ENCODE measurements around the gene PRELID2.
"Not testable (repeated sequence)": the region's sequence is repeated elsewhere in the genome, so short reads cannot be mapped to it uniquely, and the experiment has no call there.

Gene PRELID2

GRCh38 chr5:145838276-145838675, 3.1 kb upstream of the PRELID2 start:
- no peak for DNase-seq

- not testable (repeated sequence) for DNase-seq
Measured at GRCh38 chr5:145836241-145836640, 1.1 kb upstream of the PRELID2 start.

- DNase-seq = no peak
Measured at GRCh38 chr5:145835848-145836239, 702 bp upstream of the PRELID2 start.

- DNase-seq = no peak
Measured at GRCh38 chr5:145834554-145834916, 607 bp downstream of the PRELID2 start.

- DNase-seq = no peak
Measured at GRCh38 chr5:145833631-145834200, 1.4 kb downstream of the PRELID2 start.

- no peak for DNase-seq
Measured at GRCh38 chr5:145830594-145830993, 4.5 kb downstream of the PRELID2 start.

DNA sequence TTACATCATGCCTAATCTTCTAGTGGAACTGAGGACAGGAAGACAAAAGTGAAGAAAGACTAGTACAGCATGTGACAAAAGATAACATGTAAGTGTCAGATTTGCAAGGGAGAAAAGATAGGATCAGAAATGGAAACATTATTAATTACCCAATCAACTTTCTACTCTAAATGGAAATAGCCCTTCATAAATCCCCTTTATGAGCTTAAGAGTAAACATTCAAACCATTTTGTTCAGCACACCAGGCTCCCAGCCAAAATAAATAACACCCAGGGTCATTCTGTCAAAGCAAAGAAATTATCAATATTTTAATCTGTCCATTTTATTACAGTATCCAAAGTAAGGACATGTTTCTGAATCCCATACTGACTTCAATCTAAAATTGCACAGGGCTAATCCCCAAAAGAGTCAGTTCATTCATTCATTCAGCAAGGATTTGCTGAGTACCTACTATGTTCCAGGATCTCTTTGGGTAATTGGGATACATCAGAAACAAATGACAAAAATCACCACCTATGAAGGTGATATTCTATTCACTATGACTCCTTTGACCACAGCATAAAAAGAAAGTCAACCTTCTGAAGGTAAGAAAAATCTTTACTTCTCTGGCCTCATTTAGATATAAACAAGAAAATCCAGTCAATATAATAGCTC, 5.3 kb downstream of the PRELID2 start:
- peak; percentile 36 for DNase-seq

GRCh38 chr5:145826895-145827674, 8.1 kb downstream of the PRELID2 start:
- DNase-seq = no peak

GRCh38 chr5:145825751-145826180, 9.4 kb downstream of the PRELID2 start:
- peak; percentile 27 for DNase-seq

DNA sequence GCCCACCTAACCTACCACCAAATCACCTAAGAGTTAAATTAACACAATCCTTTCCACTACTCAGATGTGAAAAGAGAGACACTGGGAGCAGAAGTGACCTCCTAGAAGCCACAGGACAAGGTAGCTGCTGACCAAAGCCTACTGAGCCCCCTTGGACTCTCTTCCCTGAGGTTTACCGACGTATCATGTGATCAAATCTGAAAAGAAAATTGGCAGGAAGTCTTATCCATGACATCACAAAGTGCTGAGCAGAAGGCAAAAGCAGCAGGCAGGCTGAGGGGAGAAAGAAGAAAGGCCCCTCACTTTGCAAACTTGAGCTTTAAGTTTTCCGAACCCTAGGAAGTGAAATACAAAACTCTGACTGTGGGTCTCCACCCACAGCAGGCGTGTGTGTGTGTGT, 11.1 kb downstream of the PRELID2 start:
- no peak for DNase-seq

GRCh38 chr5:145818604-145819003, 16.5 kb downstream of the PRELID2 start:
- DNase-seq = no peak

DNA sequence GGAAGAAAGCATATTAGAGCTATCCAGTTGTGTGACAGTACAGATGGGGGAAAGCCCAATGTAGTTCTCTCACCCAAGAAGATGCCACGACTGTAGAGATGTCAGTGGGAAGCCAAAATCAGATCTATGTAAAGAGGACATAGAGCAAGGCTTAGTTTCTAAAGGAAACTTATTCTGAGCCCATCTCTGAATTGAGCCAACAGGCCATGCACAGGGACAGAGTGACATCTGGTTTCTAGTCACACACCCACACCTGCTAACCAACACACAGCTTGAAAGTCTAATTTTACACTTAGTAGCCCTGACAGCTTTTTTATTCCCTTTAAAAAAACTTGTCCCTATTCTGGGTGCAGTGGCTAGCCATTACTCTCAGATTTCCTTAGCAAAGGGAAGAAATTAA, 22.3 kb downstream of the PRELID2 start:
- DNase-seq = no peak

- DNase-seq = peak; percentile 97
Measured at GRCh38 chr5:145811834-145812625, 23.1 kb downstream of the PRELID2 start.

DNA sequence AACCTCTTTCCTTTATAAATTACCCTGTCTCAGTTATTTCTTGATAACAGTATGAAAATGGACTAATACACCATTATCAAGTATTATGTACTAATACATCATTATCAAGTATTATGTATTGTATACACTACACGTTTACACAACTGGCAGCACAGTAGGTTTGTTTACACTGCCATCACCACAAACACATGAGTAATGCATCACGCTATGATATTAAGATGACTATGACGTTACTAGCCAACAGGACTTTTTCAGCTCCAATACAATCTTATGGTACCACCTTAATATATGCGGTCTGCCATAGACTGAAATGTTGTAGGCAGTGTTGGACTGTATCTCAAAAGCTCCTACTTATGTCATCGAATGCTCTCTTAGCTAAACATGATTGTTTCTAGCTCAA, 28.2 kb downstream of the PRELID2 start:
- no peak for DNase-seq

GRCh38 chr5:145805819-145806218, 29.3 kb downstream of the PRELID2 start:
- no peak for DNase-seq

DNA sequence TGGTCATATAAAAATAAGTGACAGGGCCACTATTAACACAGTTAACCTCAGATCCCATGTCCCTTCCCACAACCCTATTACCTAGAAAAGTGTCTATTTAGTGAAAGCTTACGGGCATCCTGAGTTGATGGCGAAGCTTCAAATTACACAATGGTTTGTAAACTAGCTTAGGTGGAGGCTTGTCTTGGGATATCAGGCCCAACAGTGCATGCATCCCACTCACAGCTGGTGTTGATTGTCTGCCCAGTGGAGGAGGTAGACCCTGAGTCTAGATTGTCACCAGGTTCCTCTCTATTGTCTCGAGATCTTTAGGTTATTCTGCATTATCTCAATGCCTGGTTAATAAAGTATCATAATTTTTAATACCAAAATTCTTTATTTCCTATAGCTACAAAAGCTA, 30.4 kb downstream of the PRELID2 start:
- no peak for DNase-seq

GRCh38 chr5:145803112-145804004, 31.8 kb downstream of the PRELID2 start:
- no peak for DNase-seq

GRCh38 chr5:145801195-145801594, 33.9 kb downstream of the PRELID2 start:
- no peak for DNase-seq

- DNase-seq = no peak
Measured at GRCh38 chr5:145800181-145800580, 35.0 kb downstream of the PRELID2 start.

DNA sequence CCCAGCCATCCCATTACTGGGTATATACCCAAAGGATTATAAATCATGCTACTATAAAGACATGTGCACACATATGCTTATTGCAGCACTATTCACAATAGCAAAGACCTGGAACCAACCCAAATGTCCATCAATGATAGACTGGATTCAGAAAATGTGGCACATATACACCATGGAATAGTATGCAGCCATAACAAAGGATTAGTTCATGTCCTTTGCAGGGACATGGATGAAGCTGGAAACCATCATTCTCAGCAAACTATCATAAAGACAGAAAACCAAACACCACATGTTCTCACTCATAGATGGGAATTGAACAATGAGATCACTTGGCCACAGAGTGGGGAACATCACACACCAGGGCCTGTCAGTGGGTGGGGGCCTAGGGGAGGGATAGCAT, 36.6 kb downstream of the PRELID2 start:
- not testable (repeated sequence) for DNase-seq

DNA sequence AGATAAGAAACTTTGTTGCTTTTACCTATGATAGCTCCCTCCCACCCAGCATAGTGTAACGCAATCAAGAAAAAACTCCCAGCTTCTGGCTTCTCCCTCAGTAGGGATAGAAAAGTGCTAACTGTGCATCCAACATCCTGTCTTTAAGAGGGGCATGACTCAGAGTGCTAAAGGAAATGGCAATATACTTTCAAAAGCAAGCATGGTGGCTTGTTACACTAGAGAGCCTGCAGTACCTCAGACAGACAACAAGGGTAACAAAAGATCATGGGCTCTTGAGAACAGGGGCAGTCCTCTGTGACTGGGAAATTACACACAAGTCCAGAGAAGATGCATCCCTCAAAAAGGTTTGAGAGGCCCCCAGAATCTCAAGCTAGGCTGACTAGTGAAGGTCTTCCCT, 37.8 kb downstream of the PRELID2 start:
- peak; percentile 64 for DNase-seq

DNA sequence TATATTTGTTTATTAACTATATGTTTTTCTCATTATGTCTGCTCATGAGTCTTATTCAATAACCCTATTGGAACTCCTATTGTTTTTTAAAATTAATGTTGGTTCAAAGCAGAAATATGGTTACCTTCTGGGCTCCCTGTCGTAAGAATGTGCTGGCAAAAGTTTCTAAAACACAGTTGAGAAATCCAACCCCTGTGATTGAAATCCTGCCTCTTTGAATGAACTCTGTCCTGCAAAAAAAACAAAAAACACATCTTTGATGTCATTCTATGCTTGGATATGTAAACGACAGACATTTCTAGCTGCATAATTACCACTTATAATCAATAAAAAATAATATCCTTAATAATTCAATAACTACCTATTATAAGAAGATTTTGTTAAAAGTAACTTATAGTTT, 38.8 kb downstream of the PRELID2 start:
- DNase-seq = no peak
